ENCODE data around the gene NCKAP5. TPM values are rescaled to one million over a fixed set of nuclear protein-coding genes. Genes with fewer than 3 reads are reported as not detected.

NCKAP5 gene
- total and polyA plus RNA-seq, 2 of the 13 experiments (the other 11 are each of a cell fraction or from before 2014, with no cell fraction given): 0.01 TPM; not detected in 1

DNA sequence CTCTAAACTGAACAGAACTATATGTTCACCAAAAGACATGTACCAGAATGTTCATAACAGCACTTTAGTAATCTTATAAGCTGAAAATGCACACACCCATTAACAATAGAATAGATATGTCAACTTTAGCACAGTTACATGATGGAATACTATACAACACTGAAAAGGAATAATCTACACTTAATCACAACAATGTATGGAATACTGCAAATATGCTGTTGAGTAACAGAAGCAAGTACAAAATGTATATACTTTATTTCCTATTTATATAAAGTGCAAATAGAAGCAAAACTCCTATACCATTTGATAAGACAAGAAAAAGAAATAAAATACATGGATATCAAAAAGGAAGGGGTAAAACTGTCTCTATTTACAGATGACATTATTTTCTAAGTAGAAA, 352.8 kb downstream of the NCKAP5 start:
- BruUV-seq (replicated peaks): no TSS peak
- POLR2A ChIA-PET: no interaction called here
- Histone ChIP-seq H3K9ac (ENCODE audit: insufficient read depth, low read depth, low read length) (no peak overlapping the region), H2AFZ (ENCODE audit: low read length) (no peak overlapping the region), H3K27ac (ENCODE audit: extremely low read length, insufficient read depth, low read length) (no peak overlapping the region), H3K9me3 (ENCODE audit: low read length) (peaks cover 39% of the 10 kb centered on the region), H4K20me1 (ENCODE audit: insufficient read depth, low read length) (no peaks in the 10 kb centered on the region), H3K36me3 (replicated peaks in 1 of 2; ENCODE audit: control insufficient read depth in 1 of 2, insufficient read depth in 2 of 2, low read length in 2 of 2) (no peaks in the 10 kb centered on the region), H3K4me1 (ENCODE audit: insufficient read depth, low read length) (no peaks in the 10 kb centered on the region), H3K79me2 (ENCODE audit: insufficient read depth, low read length) (no peaks in the 10 kb centered on the region), H3K4me3 (replicated peaks in 1 of 3; ENCODE audit: insufficient read depth in 1 of 3, low read depth in 2 of 3, low read length in 3 of 3) (no peak overlapping the region), H3K27me3 (ENCODE audit: control insufficient read depth in 1 of 2, insufficient read depth in 2 of 2, low read length in 2 of 2) (no peaks in the 10 kb centered on the region), H3K4me2 (ENCODE audit: low read depth, low read length) (no peak overlapping the region)
- in situ Hi-C loops (cut with HindIII; ENCODE audit: extremely low pct_ligation_motif_present, low pct_unique_long_range_greater_than_20kb): no loop called here
- TF ChIP-seq, protein P1, sequence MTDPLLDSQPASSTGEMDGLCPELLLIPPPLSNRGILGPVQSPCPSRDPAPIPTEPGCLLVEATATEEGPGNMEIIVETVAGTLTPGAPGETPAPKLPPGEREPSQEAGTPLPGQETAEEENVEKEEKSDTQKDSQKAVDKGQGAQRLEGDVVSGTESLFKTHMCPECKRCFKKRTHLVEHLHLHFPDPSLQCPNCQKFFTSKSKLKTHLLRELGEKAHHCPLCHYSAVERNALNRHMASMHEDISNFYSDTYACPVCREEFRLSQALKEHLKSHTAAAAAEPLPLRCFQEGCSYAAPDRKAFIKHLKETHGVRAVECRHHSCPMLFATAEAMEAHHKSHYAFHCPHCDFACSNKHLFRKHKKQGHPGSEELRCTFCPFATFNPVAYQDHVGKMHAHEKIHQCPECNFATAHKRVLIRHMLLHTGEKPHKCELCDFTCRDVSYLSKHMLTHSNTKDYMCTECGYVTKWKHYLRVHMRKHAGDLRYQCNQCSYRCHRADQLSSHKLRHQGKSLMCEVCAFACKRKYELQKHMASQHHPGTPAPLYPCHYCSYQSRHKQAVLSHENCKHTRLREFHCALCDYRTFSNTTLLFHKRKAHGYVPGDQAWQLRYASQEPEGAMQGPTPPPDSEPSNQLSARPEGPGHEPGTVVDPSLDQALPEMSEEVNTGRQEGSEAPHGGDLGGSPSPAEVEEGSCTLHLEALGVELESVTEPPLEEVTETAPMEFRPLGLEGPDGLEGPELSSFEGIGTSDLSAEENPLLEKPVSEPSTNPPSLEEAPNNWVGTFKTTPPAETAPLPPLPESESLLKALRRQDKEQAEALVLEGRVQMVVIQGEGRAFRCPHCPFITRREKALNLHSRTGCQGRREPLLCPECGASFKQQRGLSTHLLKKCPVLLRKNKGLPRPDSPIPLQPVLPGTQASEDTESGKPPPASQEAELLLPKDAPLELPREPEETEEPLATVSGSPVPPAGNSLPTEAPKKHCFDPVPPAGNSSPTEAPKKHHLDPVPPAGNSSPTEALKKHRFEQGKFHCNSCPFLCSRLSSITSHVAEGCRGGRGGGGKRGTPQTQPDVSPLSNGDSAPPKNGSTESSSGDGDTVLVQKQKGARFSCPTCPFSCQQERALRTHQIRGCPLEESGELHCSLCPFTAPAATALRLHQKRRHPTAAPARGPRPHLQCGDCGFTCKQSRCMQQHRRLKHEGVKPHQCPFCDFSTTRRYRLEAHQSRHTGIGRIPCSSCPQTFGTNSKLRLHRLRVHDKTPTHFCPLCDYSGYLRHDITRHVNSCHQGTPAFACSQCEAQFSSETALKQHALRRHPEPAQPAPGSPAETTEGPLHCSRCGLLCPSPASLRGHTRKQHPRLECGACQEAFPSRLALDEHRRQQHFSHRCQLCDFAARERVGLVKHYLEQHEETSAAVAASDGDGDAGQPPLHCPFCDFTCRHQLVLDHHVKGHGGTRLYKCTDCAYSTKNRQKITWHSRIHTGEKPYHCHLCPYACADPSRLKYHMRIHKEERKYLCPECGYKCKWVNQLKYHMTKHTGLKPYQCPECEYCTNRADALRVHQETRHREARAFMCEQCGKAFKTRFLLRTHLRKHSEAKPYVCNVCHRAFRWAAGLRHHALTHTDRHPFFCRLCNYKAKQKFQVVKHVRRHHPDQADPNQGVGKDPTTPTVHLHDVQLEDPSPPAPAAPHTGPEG (CRISPR knock-in tag; IDR thresholded peaks at IDR 0.05): no peak
- TF ChIP-seq SMAD3 (CRISPR knock-in tag; IDR thresholded peaks at IDR 0.05): no peak
- TF ChIP-seq ZNF761 (CRISPR knock-in tag; conservative IDR thresholded peaks at IDR 0.05): no peak
- no peak for TF ChIP-seq ZNF605 (CRISPR knock-in tag; IDR thresholded peaks at IDR 0.05)
- TF ChIP-seq TRIM24 (CRISPR knock-in tag; IDR thresholded peaks at IDR 0.05): no peak
- no peak for TF ChIP-seq ZNF432 (CRISPR knock-in tag; IDR thresholded peaks at IDR 0.05; ENCODE audit: borderline replicate concordance)
- no peak for TF ChIP-seq ZNF549 (CRISPR knock-in tag; IDR thresholded peaks at IDR 0.05)
- ATAC-seq (no peak), DNase-seq (ENCODE audit: low spot score) (no peak), FAIRE-seq (no peak)
- intact Hi-C loops (cut with micrococcal nuclease; ENCODE audit: unreplicated experiment): no loop called here
- CTCF ChIA-PET (ENCODE audit: low intra/inter-chr PET ratio, low total read pairs): no interaction called here

Data from HepG2 (cell line).